ENCODE data around the gene SLC29A2.

The SLC29A2 gene

GRCh38 chr11:66347425-66348276 is 23.9 kb downstream of the SLC29A2 start, which contains the start of gene B4GAT1:
Gene B4GAT1 (minus strand): TSS chr11:66347629. CDS start chr11:66347545, 84 bp downstream.
- no peak for FAIRE-seq

- FAIRE-seq: no peak
Observed at GRCh38 chr11:66346476-66347424, 24.8 kb downstream of the SLC29A2 start.

- no peak for FAIRE-seq
Observed at GRCh38 chr11:66345316-66345649, 26.3 kb downstream of the SLC29A2 start.

- no peak for FAIRE-seq
Observed at GRCh38 chr11:66344550-66345315, 26.8 kb downstream of the SLC29A2 start, which contains the start of gene BRMS1. Gene BRMS1 (minus strand): TSS chr11:66345104. CDS start chr11:66342234, 2,870 bp downstream.

GRCh38 chr11:66343176-66343575 is 28.4 kb downstream of the SLC29A2 start:
- no peak for FAIRE-seq

- no peak for FAIRE-seq
Observed at GRCh38 chr11:66341502-66342126, 29.9 kb downstream of the SLC29A2 start.

- FAIRE-seq: no peak
Observed at GRCh38 chr11:66340596-66341501, 30.7 kb downstream of the SLC29A2 start.

GRCh38 chr11:66339686-66340483 is 31.7 kb downstream of the SLC29A2 start:
- FAIRE-seq: no peak

- no peak for FAIRE-seq
Observed at GRCh38 chr11:66339162-66339675, 32.3 kb downstream of the SLC29A2 start.

- no peak for FAIRE-seq
Observed at GRCh38 chr11:66338276-66339161, 33.0 kb downstream of the SLC29A2 start.

- no peak for FAIRE-seq
Observed at GRCh38 chr11:66337103-66337899, 34.3 kb downstream of the SLC29A2 start.

GRCh38 chr11:66336234-66337102 is 35.1 kb downstream of the SLC29A2 start, which contains the start of gene RIN1:
Gene RIN1 (minus strand): TSS chr11:66336434. CDS start chr11:66336402, 32 bp downstream.
- FAIRE-seq: no peak

GRCh38 chr11:66335531-66336233 is 35.9 kb downstream of the SLC29A2 start:
- no peak for FAIRE-seq

- FAIRE-seq: no peak
Observed at GRCh38 chr11:66334605-66335442, 36.7 kb downstream of the SLC29A2 start.
